ENCODE results near the gene SCLT1. TPM values are rescaled to one million over a fixed set of nuclear protein-coding genes. Genes with fewer than 3 reads are reported as not detected.

Gene SCLT1
- polyA plus RNA-seq, 1 of the 3 experiments (the other 2 are of a cell fraction): 2.2 TPM

GRCh38 chr4:128837198-128837597 lies 256.1 kb downstream of the SCLT1 start:
- H4K20me1 ChIP-seq (ENCODE audit: insufficient read depth): peaks cover 4% of the 10 kb centered on the region; the same call in 1 of the 2 replicates
- no peaks in the 10 kb centered on the region for H3K27me3 ChIP-seq (ENCODE audit: insufficient read depth)
- no peaks in the 10 kb centered on the region for H3F3A ChIP-seq (replicated peaks; ENCODE audit: insufficient read depth)
- no peak overlapping the region for H3K27ac ChIP-seq (ENCODE audit: low read depth in 2 of 2, low read length in 1 of 2)
- CTCF ChIA-PET: interaction anchor here (0.6 to 1.1 kb wide), 4 partner anchors 10 to 284 kb away, joined by 3 to 4 read pairs (median 3); no protein-coding TSS in a partner anchor
- no peak overlapping the region for H3K9ac ChIP-seq
- H3K4me3 ChIP-seq (ENCODE audit: low read depth in 2 of 2, low read length in 1 of 2): no peak overlapping the region
- DNase-seq: no peak
- H3K9me3 ChIP-seq: no peaks in the 10 kb centered on the region
- POLR2A ChIA-PET: no interaction called here
- TF ChIP-seq CTCF (IDR thresholded peaks at IDR 0.05) (no peak), NFIC (IDR thresholded peaks at IDR 0.05; ENCODE audit: borderline replicate concordance) (no peak), TAF1 (IDR thresholded peaks at IDR 0.05; ENCODE audit: borderline replicate concordance, low read depth, low read length) (no peak), USF1 (IDR thresholded peaks at IDR 0.05; ENCODE audit: borderline replicate concordance, low read depth) (no peak), ELF1 (IDR thresholded peaks at IDR 0.05) (no peak), RXRA (IDR thresholded peaks at IDR 0.05; ENCODE audit: borderline replicate concordance, low read depth) (no peak), FOSL2 (IDR thresholded peaks at IDR 0.05; ENCODE audit: borderline replicate concordance, low read depth) (no peak), RFX5 (IDR thresholded peaks at IDR 0.05; ENCODE audit: low read length) (no peak)
- TF ChIP-seq, protein P1, sequence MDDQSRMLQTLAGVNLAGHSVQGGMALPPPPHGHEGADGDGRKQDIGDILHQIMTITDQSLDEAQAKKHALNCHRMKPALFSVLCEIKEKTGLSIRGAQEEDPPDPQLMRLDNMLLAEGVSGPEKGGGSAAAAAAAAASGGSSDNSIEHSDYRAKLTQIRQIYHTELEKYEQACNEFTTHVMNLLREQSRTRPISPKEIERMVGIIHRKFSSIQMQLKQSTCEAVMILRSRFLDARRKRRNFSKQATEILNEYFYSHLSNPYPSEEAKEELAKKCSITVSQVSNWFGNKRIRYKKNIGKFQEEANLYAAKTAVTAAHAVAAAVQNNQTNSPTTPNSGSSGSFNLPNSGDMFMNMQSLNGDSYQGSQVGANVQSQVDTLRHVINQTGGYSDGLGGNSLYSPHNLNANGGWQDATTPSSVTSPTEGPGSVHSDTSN (IDR thresholded peaks at IDR 0.05): no peak
- H2AFZ ChIP-seq (ENCODE audit: low read depth): no peak overlapping the region
- peaks cover 0 to 14% of the 10 kb centered on the region in 2 experiments; a peak in 3 of 4 replicates for H3K4me1 ChIP-seq (ENCODE audit: control insufficient read depth in 1 of 2, insufficient read depth in 2 of 2, low read depth in 1 of 2, low read length in 1 of 2)
- H3K36me3 ChIP-seq (replicated peaks in 1 of 2; ENCODE audit: control insufficient read depth in 1 of 2, insufficient read depth in 2 of 2, low read length in 1 of 2): peaks cover 21 to 45% of the 10 kb centered on the region in 2 experiments
- no peaks in the 10 kb centered on the region for H3K9me2 ChIP-seq
- WGBS (ENCODE audit: low lambda C conversion rate): 79% methylated on average over 2 of the region's 2 CpGs
- H3K79me2 ChIP-seq (ENCODE audit: insufficient read depth): peaks cover 96% of the 10 kb centered on the region
- no peak overlapping the region for H3K4me2 ChIP-seq

DNA sequence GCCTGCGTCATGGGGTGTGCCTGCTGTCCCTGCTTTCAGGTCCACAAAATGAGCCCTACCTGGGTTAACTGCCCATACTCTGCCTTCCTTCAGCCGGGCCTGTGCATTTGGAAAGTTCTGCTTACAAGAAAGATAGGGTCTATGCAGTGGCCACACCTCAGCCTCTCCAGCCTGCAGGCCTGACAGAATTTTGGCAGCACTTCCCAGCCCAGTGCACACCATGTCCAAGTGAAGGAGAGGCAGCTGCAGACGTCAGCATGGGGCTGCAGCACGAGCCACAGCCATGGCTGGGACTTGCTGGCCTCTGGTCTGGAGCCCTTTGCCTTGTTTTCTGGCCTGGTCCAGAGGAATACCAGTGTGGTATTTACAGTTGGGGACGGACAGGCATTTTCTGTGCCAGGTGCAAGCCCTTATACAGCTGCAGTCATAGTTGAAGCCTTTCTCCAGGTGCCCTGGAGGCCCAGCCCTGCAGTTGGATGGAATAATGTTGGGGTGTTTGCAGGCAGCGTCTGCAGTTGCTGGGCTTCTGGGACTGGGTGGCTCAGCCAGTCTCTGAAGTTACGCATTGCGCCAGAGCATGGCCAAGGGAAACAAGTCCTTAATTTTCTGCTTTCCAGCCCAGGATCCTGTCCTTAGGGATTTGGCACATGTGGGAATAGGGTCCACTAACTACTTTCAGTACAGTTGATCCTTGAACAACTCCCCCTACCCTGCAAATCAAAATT lies 257.7 kb downstream of the SCLT1 start:
- WGBS (ENCODE audit: low lambda C conversion rate): 93% methylated on average over 2 of the region's 8 CpGs
- TF ChIP-seq POLR2AphosphoS5 (IDR thresholded peaks at IDR 0.05; ENCODE audit: low read depth, low read length): no peak
- no peak for TF ChIP-seq RAD21 (IDR thresholded peaks at IDR 0.05; ENCODE audit: low read length)
- no peak for TF ChIP-seq MEF2A (IDR thresholded peaks at IDR 0.05; ENCODE audit: borderline replicate concordance, low read depth)
- TF ChIP-seq CHD2 (IDR thresholded peaks at IDR 0.05; ENCODE audit: low read length, partially characterized antibody): no peak
- TF ChIP-seq, protein P2, sequence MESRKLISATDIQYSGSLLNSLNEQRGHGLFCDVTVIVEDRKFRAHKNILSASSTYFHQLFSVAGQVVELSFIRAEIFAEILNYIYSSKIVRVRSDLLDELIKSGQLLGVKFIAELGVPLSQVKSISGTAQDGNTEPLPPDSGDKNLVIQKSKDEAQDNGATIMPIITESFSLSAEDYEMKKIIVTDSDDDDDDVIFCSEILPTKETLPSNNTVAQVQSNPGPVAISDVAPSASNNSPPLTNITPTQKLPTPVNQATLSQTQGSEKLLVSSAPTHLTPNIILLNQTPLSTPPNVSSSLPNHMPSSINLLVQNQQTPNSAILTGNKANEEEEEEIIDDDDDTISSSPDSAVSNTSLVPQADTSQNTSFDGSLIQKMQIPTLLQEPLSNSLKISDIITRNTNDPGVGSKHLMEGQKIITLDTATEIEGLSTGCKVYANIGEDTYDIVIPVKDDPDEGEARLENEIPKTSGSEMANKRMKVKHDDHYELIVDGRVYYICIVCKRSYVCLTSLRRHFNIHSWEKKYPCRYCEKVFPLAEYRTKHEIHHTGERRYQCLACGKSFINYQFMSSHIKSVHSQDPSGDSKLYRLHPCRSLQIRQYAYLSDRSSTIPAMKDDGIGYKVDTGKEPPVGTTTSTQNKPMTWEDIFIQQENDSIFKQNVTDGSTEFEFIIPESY (IDR thresholded peaks at IDR 0.05; ENCODE audit: borderline replicate concordance, low read depth): no peak
- TF ChIP-seq, protein P3, sequence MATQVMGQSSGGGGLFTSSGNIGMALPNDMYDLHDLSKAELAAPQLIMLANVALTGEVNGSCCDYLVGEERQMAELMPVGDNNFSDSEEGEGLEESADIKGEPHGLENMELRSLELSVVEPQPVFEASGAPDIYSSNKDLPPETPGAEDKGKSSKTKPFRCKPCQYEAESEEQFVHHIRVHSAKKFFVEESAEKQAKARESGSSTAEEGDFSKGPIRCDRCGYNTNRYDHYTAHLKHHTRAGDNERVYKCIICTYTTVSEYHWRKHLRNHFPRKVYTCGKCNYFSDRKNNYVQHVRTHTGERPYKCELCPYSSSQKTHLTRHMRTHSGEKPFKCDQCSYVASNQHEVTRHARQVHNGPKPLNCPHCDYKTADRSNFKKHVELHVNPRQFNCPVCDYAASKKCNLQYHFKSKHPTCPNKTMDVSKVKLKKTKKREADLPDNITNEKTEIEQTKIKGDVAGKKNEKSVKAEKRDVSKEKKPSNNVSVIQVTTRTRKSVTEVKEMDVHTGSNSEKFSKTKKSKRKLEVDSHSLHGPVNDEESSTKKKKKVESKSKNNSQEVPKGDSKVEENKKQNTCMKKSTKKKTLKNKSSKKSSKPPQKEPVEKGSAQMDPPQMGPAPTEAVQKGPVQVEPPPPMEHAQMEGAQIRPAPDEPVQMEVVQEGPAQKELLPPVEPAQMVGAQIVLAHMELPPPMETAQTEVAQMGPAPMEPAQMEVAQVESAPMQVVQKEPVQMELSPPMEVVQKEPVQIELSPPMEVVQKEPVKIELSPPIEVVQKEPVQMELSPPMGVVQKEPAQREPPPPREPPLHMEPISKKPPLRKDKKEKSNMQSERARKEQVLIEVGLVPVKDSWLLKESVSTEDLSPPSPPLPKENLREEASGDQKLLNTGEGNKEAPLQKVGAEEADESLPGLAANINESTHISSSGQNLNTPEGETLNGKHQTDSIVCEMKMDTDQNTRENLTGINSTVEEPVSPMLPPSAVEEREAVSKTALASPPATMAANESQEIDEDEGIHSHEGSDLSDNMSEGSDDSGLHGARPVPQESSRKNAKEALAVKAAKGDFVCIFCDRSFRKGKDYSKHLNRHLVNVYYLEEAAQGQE (IDR thresholded peaks at IDR 0.05; ENCODE audit: low read depth, low read length): no peak
- no peak for TF ChIP-seq FOXJ3 (CRISPR knock-in tag; IDR thresholded peaks at IDR 0.05)
- ChIA-PET POLR2A (no interaction called here), CTCF (interaction anchor here (1.1 kb wide), 1 partner anchor 382 kb away, joined by 3 read pairs; no protein-coding TSS in a partner anchor)
- Histone ChIP-seq H4K20me1 (ENCODE audit: insufficient read depth) (no peaks in the 10 kb centered on the region), H3F3A (replicated peaks; ENCODE audit: insufficient read depth) (no peaks in the 10 kb centered on the region), H3K27ac (ENCODE audit: low read depth in 2 of 2, low read length in 1 of 2) (no peak overlapping the region; a peak in 1 of 4 replicates), H3K9me3 (no peaks in the 10 kb centered on the region), H3K79me2 (ENCODE audit: insufficient read depth) (peaks cover 96% of the 10 kb centered on the region), H2AFZ (ENCODE audit: low read depth) (no peak overlapping the region), H3K4me1 (ENCODE audit: control insufficient read depth in 1 of 2, insufficient read depth in 2 of 2, low read depth in 1 of 2, low read length in 1 of 2) (peaks cover 14 to 24% of the 10 kb centered on the region in 2 experiments; a peak in 3 of 4 replicates), H3K9me2 (no peaks in the 10 kb centered on the region), H3K36me3 (replicated peaks in 1 of 2; ENCODE audit: control insufficient read depth in 1 of 2, insufficient read depth in 2 of 2, low read length in 1 of 2) (peaks cover 15 to 42% of the 10 kb centered on the region in 2 experiments), H3K4me2 (no peak overlapping the region), H3K4me3 (ENCODE audit: low read depth in 2 of 2, low read length in 1 of 2) (no peak overlapping the region), H3K9ac (no peak overlapping the region), H3K27me3 (ENCODE audit: insufficient read depth) (no peaks in the 10 kb centered on the region)
- DNase-seq: no peak
